ENCODE measurements around the gene CBLIF.

CBLIF gene

GRCh38 chr11:59866836-59867235, 21.5 kb upstream of the CBLIF start:
- H3K4me3 ChIP-seq (ENCODE audit: low read length in 2 of 2), result no peak overlapping the region
- no peak overlapping the region for H3K27ac ChIP-seq (replicated peaks; ENCODE audit: low read length)
- no peak overlapping the region for H3K4ac ChIP-seq (ENCODE audit: low read length)
- no peak for DNase-seq (ENCODE audit: low spot score)
- H3K9ac ChIP-seq (ENCODE audit: low read depth, low read length, poor library complexity), result no peak overlapping the region
- H3K18ac ChIP-seq (ENCODE audit: low read length), result no peak overlapping the region
- no peak overlapping the region for H2BK15ac ChIP-seq (ENCODE audit: low read length)
- H2BK12ac ChIP-seq (ENCODE audit: low read length), result no peak overlapping the region
- H3K4me1 ChIP-seq (ENCODE audit: control insufficient read depth in 2 of 2, insufficient read depth in 1 of 2, low read depth in 1 of 2, low read length in 2 of 2), result no peaks in the 10 kb centered on the region
- no peaks in the 10 kb centered on the region for H3K79me1 ChIP-seq (ENCODE audit: low read depth, low read length)
- no peak overlapping the region for H3K14ac ChIP-seq (ENCODE audit: low read length)
- H2BK5ac ChIP-seq (ENCODE audit: low read length), result no peak overlapping the region
- no peak overlapping the region for H2AFZ ChIP-seq (ENCODE audit: low read length)
- H4K91ac ChIP-seq (ENCODE audit: low read depth, low read length, poor library complexity), result no peak overlapping the region
- no peak overlapping the region for H3K23ac ChIP-seq (ENCODE audit: low read depth, low read length, poor library complexity)
- H4K8ac ChIP-seq (ENCODE audit: low read depth, low read length), result no peak overlapping the region
- no peaks in the 10 kb centered on the region for H3K9me3 ChIP-seq (replicated peaks in 1 of 2; ENCODE audit: control insufficient read depth in 2 of 2, insufficient read depth in 1 of 2, low read depth in 1 of 2, low read length in 2 of 2)
- H3K4me2 ChIP-seq (ENCODE audit: insufficient read depth, low read length, poor library complexity, severe bottlenecking), result no peak overlapping the region
- no peak overlapping the region for H2BK120ac ChIP-seq (ENCODE audit: low read depth, low read length)
- WGBS, 2 donors (ENCODE audit: extremely low coverage in 2 of 2, insufficient read length in 2 of 2, insufficient replicate concordance in 1 of 2), result no CpG with 5 or more reads among the region's 1 CpG
- H3K36me3 ChIP-seq (replicated peaks in 1 of 2; ENCODE audit: control insufficient read depth in 2 of 2, insufficient read depth in 2 of 2, low read length in 2 of 2), result no peaks in the 10 kb centered on the region
- no peak overlapping the region for H2AK5ac ChIP-seq (ENCODE audit: low read depth, low read length)
- H3K27me3 ChIP-seq (ENCODE audit: control insufficient read depth in 3 of 3, insufficient read depth in 3 of 3, low read depth in 1 of 3, low read length in 3 of 3), result no peaks in the 10 kb centered on the region

GRCh38 chr11:59866397-59866796, 21.1 kb upstream of the CBLIF start, which contains the start of gene TCN1:
Gene TCN1, minus strand, starts transcription at chr11:59866487. Its CDS starts 17 bp downstream, at chr11:59866470.
- no CpG with 5 or more reads among the region's 3 CpGs for WGBS, 2 donors (ENCODE audit: extremely low coverage in 2 of 2, insufficient read length in 2 of 2, insufficient replicate concordance in 1 of 2)
- no peak within 1 kb of the TSS for H3K14ac ChIP-seq (ENCODE audit: low read length)
- no peak within 1 kb of the TSS for H2BK12ac ChIP-seq (ENCODE audit: low read length)
- H2BK5ac ChIP-seq (ENCODE audit: low read length), result no peak within 1 kb of the TSS
- DNase-seq (ENCODE audit: low spot score), result no peak
- H3K36me3 ChIP-seq (replicated peaks in 1 of 2; ENCODE audit: control insufficient read depth in 2 of 2, insufficient read depth in 2 of 2, low read length in 2 of 2), result no peaks in the 10 kb centered on the region
- no peak within 1 kb of the TSS for H3K27ac ChIP-seq (replicated peaks; ENCODE audit: low read length)
- H3K79me1 ChIP-seq (ENCODE audit: low read depth, low read length), result no peaks in the 10 kb centered on the region
- H3K4ac ChIP-seq (ENCODE audit: low read length), result no peak within 1 kb of the TSS
- no peak within 1 kb of the TSS for H3K4me2 ChIP-seq (ENCODE audit: insufficient read depth, low read length, poor library complexity, severe bottlenecking)
- H3K9me3 ChIP-seq (replicated peaks in 1 of 2; ENCODE audit: control insufficient read depth in 2 of 2, insufficient read depth in 1 of 2, low read depth in 1 of 2, low read length in 2 of 2), result no peaks in the 10 kb centered on the region
- no peak within 1 kb of the TSS for H3K18ac ChIP-seq (ENCODE audit: low read length)
- no peak within 1 kb of the TSS for H3K4me3 ChIP-seq (ENCODE audit: low read length in 2 of 2)
- no peak within 1 kb of the TSS for H2AK5ac ChIP-seq (ENCODE audit: low read depth, low read length)
- no peak within 1 kb of the TSS for H3K23ac ChIP-seq (ENCODE audit: low read depth, low read length, poor library complexity)
- no peak within 1 kb of the TSS for H4K8ac ChIP-seq (ENCODE audit: low read depth, low read length)
- no peak within 1 kb of the TSS for H4K91ac ChIP-seq (ENCODE audit: low read depth, low read length, poor library complexity)
- no peaks in the 10 kb centered on the region for H3K27me3 ChIP-seq (ENCODE audit: control insufficient read depth in 3 of 3, insufficient read depth in 3 of 3, low read depth in 1 of 3, low read length in 3 of 3)
- H2BK15ac ChIP-seq (ENCODE audit: low read length), result no peak within 1 kb of the TSS
- no peaks in the 10 kb centered on the region for H3K4me1 ChIP-seq (ENCODE audit: control insufficient read depth in 2 of 2, insufficient read depth in 1 of 2, low read depth in 1 of 2, low read length in 2 of 2)
- no peak within 1 kb of the TSS for H2AFZ ChIP-seq (ENCODE audit: low read length)
- H2BK120ac ChIP-seq (ENCODE audit: low read depth, low read length), result no peak within 1 kb of the TSS
- H3K9ac ChIP-seq (ENCODE audit: low read depth, low read length, poor library complexity), result no peak within 1 kb of the TSS

GRCh38 chr11:59865031-59865430, 19.7 kb upstream of the CBLIF start:
- no peak overlapping the region for H2BK12ac ChIP-seq (ENCODE audit: low read length)
- no peak overlapping the region for H4K8ac ChIP-seq (ENCODE audit: low read depth, low read length)
- no peak overlapping the region for H3K4me3 ChIP-seq (ENCODE audit: low read length in 2 of 2)
- H2AFZ ChIP-seq (ENCODE audit: low read length), result no peak overlapping the region
- H3K27me3 ChIP-seq (ENCODE audit: control insufficient read depth in 3 of 3, insufficient read depth in 3 of 3, low read depth in 1 of 3, low read length in 3 of 3), result no peaks in the 10 kb centered on the region
- no peak overlapping the region for H2AK5ac ChIP-seq (ENCODE audit: low read depth, low read length)
- H3K9ac ChIP-seq (ENCODE audit: low read depth, low read length, poor library complexity), result no peak overlapping the region
- no peak overlapping the region for H2BK120ac ChIP-seq (ENCODE audit: low read depth, low read length)
- H3K4me2 ChIP-seq (ENCODE audit: insufficient read depth, low read length, poor library complexity, severe bottlenecking), result no peak overlapping the region
- WGBS, 2 donors (ENCODE audit: extremely low coverage in 2 of 2, insufficient read length in 2 of 2, insufficient replicate concordance in 1 of 2), result no CpG with 5 or more reads among the region's 1 CpG
- no peak overlapping the region for H2BK15ac ChIP-seq (ENCODE audit: low read length)
- H3K4me1 ChIP-seq (ENCODE audit: control insufficient read depth in 2 of 2, insufficient read depth in 1 of 2, low read depth in 1 of 2, low read length in 2 of 2), result no peaks in the 10 kb centered on the region
- no peak overlapping the region for H3K4ac ChIP-seq (ENCODE audit: low read length)
- no peaks in the 10 kb centered on the region for H3K36me3 ChIP-seq (replicated peaks in 1 of 2; ENCODE audit: control insufficient read depth in 2 of 2, insufficient read depth in 2 of 2, low read length in 2 of 2)
- H3K14ac ChIP-seq (ENCODE audit: low read length), result no peak overlapping the region
- no peaks in the 10 kb centered on the region for H3K79me1 ChIP-seq (ENCODE audit: low read depth, low read length)
- no peak overlapping the region for H3K27ac ChIP-seq (replicated peaks; ENCODE audit: low read length)
- H3K9me3 ChIP-seq (replicated peaks in 1 of 2; ENCODE audit: control insufficient read depth in 2 of 2, insufficient read depth in 1 of 2, low read depth in 1 of 2, low read length in 2 of 2), result no peaks in the 10 kb centered on the region
- H4K91ac ChIP-seq (ENCODE audit: low read depth, low read length, poor library complexity), result no peak overlapping the region
- no peak overlapping the region for H2BK5ac ChIP-seq (ENCODE audit: low read length)
- no peak for DNase-seq (ENCODE audit: low spot score)
- no peak overlapping the region for H3K18ac ChIP-seq (ENCODE audit: low read length)
- H3K23ac ChIP-seq (ENCODE audit: low read depth, low read length, poor library complexity), result no peak overlapping the region

- Histone ChIP-seq H2AFZ (ENCODE audit: low read length) (no peak overlapping the region), H3K14ac (ENCODE audit: low read length) (no peak overlapping the region), H4K91ac (ENCODE audit: low read depth, low read length, poor library complexity) (no peak overlapping the region), H3K4me3 (ENCODE audit: low read length in 2 of 2) (no peak overlapping the region), H3K9ac (ENCODE audit: low read depth, low read length, poor library complexity) (no peak overlapping the region), H4K8ac (ENCODE audit: low read depth, low read length) (no peak overlapping the region), H2BK5ac (ENCODE audit: low read length) (no peak overlapping the region), H2BK12ac (ENCODE audit: low read length) (no peak overlapping the region), H3K4me1 (ENCODE audit: control insufficient read depth in 2 of 2, insufficient read depth in 1 of 2, low read depth in 1 of 2, low read length in 2 of 2) (no peaks in the 10 kb centered on the region), H2BK120ac (ENCODE audit: low read depth, low read length) (no peak overlapping the region), H3K27me3 (ENCODE audit: control insufficient read depth in 3 of 3, insufficient read depth in 3 of 3, low read depth in 1 of 3, low read length in 3 of 3) (no peaks in the 10 kb centered on the region), H3K4ac (ENCODE audit: low read length) (no peak overlapping the region), H2AK5ac (ENCODE audit: low read depth, low read length) (no peak overlapping the region), H3K79me1 (ENCODE audit: low read depth, low read length) (no peaks in the 10 kb centered on the region), H3K18ac (ENCODE audit: low read length) (no peak overlapping the region), H3K23ac (ENCODE audit: low read depth, low read length, poor library complexity) (no peak overlapping the region), H3K36me3 (replicated peaks in 1 of 2; ENCODE audit: control insufficient read depth in 2 of 2, insufficient read depth in 2 of 2, low read length in 2 of 2) (no peaks in the 10 kb centered on the region), H3K9me3 (replicated peaks in 1 of 2; ENCODE audit: control insufficient read depth in 2 of 2, insufficient read depth in 1 of 2, low read depth in 1 of 2, low read length in 2 of 2) (no peaks in the 10 kb centered on the region), H3K27ac (replicated peaks; ENCODE audit: low read length) (no peak overlapping the region), H2BK15ac (ENCODE audit: low read length) (no peak overlapping the region), H3K4me2 (ENCODE audit: insufficient read depth, low read length, poor library complexity, severe bottlenecking) (no peak overlapping the region)
- no CpG with 5 or more reads among the region's 3 CpGs for WGBS, 2 donors (ENCODE audit: extremely low coverage in 2 of 2, insufficient read length in 2 of 2, insufficient replicate concordance in 1 of 2)
- no peak for DNase-seq (ENCODE audit: low spot score)
These were observed 17.0 kb upstream of the CBLIF start for GRCh38 chr11:59862252-59862651.

Data from neuronal stem cell (in vitro differentiated cells).